SJCRH30 (cell line): ENCODE results near the gene TENT5C. TPM values are rescaled to one million over a fixed set of nuclear protein-coding genes. Genes with fewer than 3 reads are reported as not detected.

Experiments used
- DNase-seq, 2 experiments: peaks; one replicate each; pipeline ENCODE4 v3.0.0-alpha.2; 2015 to 2020
- H3K27ac ChIP-seq: fragments of 250-450 bp; sonication (Bioruptor Pico); 2 replicates; pipeline ENCODE4 v1.5.1; 2020; ENCODE audit warnings: mild to moderate bottlenecking, moderate library complexity
- H3K27me3 ChIP-seq: fragments of 250-450 bp; sonication (Bioruptor Pico); 2 replicates; pipeline ENCODE4 v1.5.1; 2020; ENCODE audit warnings: mild to moderate bottlenecking, moderate library complexity
- H3K36me3 ChIP-seq: fragments of 250-450 bp; sonication (Bioruptor Pico); 2 replicates; pipeline ENCODE4 v1.5.1; 2020; ENCODE audit warnings: mild to moderate bottlenecking, moderate library complexity
- H3K4me1 ChIP-seq: fragments of 250-450 bp; sonication (Bioruptor Pico); 2 replicates; pipeline ENCODE4 v1.5.1; 2020; ENCODE audit warnings: mild to moderate bottlenecking, moderate library complexity
- H3K4me3 ChIP-seq: fragments of 250-450 bp; sonication (Bioruptor Pico); 2 replicates; pipeline ENCODE4 v1.5.1; 2020; ENCODE audit warnings: mild to moderate bottlenecking, moderate library complexity
- H3K9me3 ChIP-seq: fragments of 250-450 bp; sonication (Bioruptor Pico); replicated peaks from 2 replicates; pipeline ENCODE4 v1.5.1; 2020; ENCODE audit warnings: mild to moderate bottlenecking, moderate library complexity
- total RNA-seq: library from RNA; depleted of rRNA; stranded (reverse); fragments of >200 nt; shearing (Covaris generic); gene quantifications from 2 replicates; pipeline ENCODE4 v1.2.3, GENCODE V29; 2014

The TENT5C gene
- total RNA-seq, 1 experiment from 2014 or later = 0.79 TPM

- Histone ChIP-seq H3K4me1 (no peaks in the 10 kb centered on the region), H3K4me3 (no peak overlapping the region), H3K27me3 (no peaks in the 10 kb centered on the region), H3K9me3 (no peaks in the 10 kb centered on the region), H3K36me3 (no peaks in the 10 kb centered on the region), H3K27ac (no peak overlapping the region)
- DNase-seq = no peak
These were observed 9.7 kb upstream of the TENT5C start for GRCh38 chr1:117596023-117596720.

GRCh38 chr1:117598489-117598888 is 7.4 kb upstream of the TENT5C start:
- DNase-seq = no peak
- Histone ChIP-seq H3K27me3 (no peaks in the 10 kb centered on the region), H3K9me3 (no peaks in the 10 kb centered on the region), H3K27ac (no peak overlapping the region), H3K4me1 (no peaks in the 10 kb centered on the region), H3K36me3 (no peaks in the 10 kb centered on the region), H3K4me3 (no peak overlapping the region)

- Histone ChIP-seq H3K27me3 (no peaks in the 10 kb centered on the region), H3K9me3 (no peaks in the 10 kb centered on the region), H3K36me3 (no peaks in the 10 kb centered on the region), H3K27ac (no peak overlapping the region), H3K4me1 (no peaks in the 10 kb centered on the region), H3K4me3 (no peak overlapping the region)
- no peak for DNase-seq
These were observed 6.3 kb upstream of the TENT5C start for GRCh38 chr1:117599286-117600221.

GRCh38 chr1:117600325-117600943 is 5.4 kb upstream of the TENT5C start:
- H3K4me1 ChIP-seq = no peaks in the 10 kb centered on the region
- H3K9me3 ChIP-seq = no peaks in the 10 kb centered on the region
- H3K27me3 ChIP-seq = 0 out of 2 replicates have a peak, but pooled peaks cover 2% of the 10 kb centered on the region
- no peaks in the 10 kb centered on the region for H3K36me3 ChIP-seq
- H3K27ac ChIP-seq = no peak overlapping the region
- no peak overlapping the region for H3K4me3 ChIP-seq
- no peak for DNase-seq

GRCh38 chr1:117600966-117601365 is 4.9 kb upstream of the TENT5C start:
- no peak for DNase-seq
- no peaks in the 10 kb centered on the region for H3K36me3 ChIP-seq
- H3K4me1 ChIP-seq = no peaks in the 10 kb centered on the region
- H3K27me3 ChIP-seq = 0 out of 2 replicates have a peak, but pooled peaks cover 2% of the 10 kb centered on the region
- no peak overlapping the region for H3K27ac ChIP-seq
- H3K4me3 ChIP-seq = no peak overlapping the region
- no peaks in the 10 kb centered on the region for H3K9me3 ChIP-seq

GRCh38 chr1:117602862-117603261 is 3.0 kb upstream of the TENT5C start:
- Histone ChIP-seq H3K27me3 (0 out of 2 replicates have a peak, but pooled peaks cover 2% of the 10 kb centered on the region), H3K9me3 (no peaks in the 10 kb centered on the region)

GRCh38 chr1:117605164-117605773 is 579 bp upstream of the TENT5C start:
- DNase-seq = peak in 1 of 2 experiments; percentile 21
- H3K4me3 ChIP-seq = peak overlapping the region; percentile 64
- H3K9me3 ChIP-seq = no peaks in the 10 kb centered on the region
- H3K36me3 ChIP-seq = no peaks in the 10 kb centered on the region
- no peak overlapping the region for H3K27ac ChIP-seq
- H3K4me1 ChIP-seq = no peaks in the 10 kb centered on the region
- 0 out of 2 replicates have a peak, but pooled peaks cover 2% of the 10 kb centered on the region for H3K27me3 ChIP-seq

More at GRCh38 chr1:117602862-117603261, 3.0 kb upstream of the TENT5C start:
- no peaks in the 10 kb centered on the region for H3K36me3 ChIP-seq
- H3K27ac ChIP-seq = no peak overlapping the region
- H3K4me1 ChIP-seq = no peaks in the 10 kb centered on the region
- no peak for DNase-seq
- no peak overlapping the region for H3K4me3 ChIP-seq

- H3K27me3 ChIP-seq = 0 out of 2 replicates have a peak, but pooled peaks cover 2% of the 10 kb centered on the region
- peak overlapping the region; percentile 64 for H3K4me3 ChIP-seq
- DNase-seq = peak in 1 of 2 experiments; percentile 10
- H3K36me3 ChIP-seq = no peaks in the 10 kb centered on the region
- no peaks in the 10 kb centered on the region for H3K4me1 ChIP-seq
- H3K27ac ChIP-seq = no peak overlapping the region
- H3K9me3 ChIP-seq = no peaks in the 10 kb centered on the region
These were observed 992 bp downstream of the TENT5C start for GRCh38 chr1:117606649-117607430.

- H3K36me3 ChIP-seq = no peaks in the 10 kb centered on the region
- H3K27ac ChIP-seq = no peak overlapping the region
- 0 out of 2 replicates have a peak, but pooled peaks cover 2% of the 10 kb centered on the region for H3K27me3 ChIP-seq
- H3K4me1 ChIP-seq = 0 out of 2 replicates have a peak, but pooled peaks cover under 1% of the 10 kb centered on the region
- no peak overlapping the region for H3K4me3 ChIP-seq
- H3K9me3 ChIP-seq = no peaks in the 10 kb centered on the region
- DNase-seq = no peak
These were observed 1.6 kb downstream of the TENT5C start for GRCh38 chr1:117607471-117607870.

GRCh38 chr1:117608115-117608615 is 2.3 kb downstream of the TENT5C start:
- H3K27ac ChIP-seq = no peak overlapping the region
- DNase-seq = no peak
- no peaks in the 10 kb centered on the region for H3K9me3 ChIP-seq
- 0 out of 2 replicates have a peak, but pooled peaks cover 2% of the 10 kb centered on the region for H3K27me3 ChIP-seq
- no peaks in the 10 kb centered on the region for H3K36me3 ChIP-seq
- 0 out of 2 replicates have a peak, but pooled peaks cover 4% of the 10 kb centered on the region for H3K4me1 ChIP-seq
- no peak overlapping the region for H3K4me3 ChIP-seq

- Histone ChIP-seq H3K4me3 (no peak overlapping the region), H3K9me3 (no peaks in the 10 kb centered on the region), H3K4me1 (0 out of 2 replicates have a peak, but pooled peaks cover 4% of the 10 kb centered on the region), H3K27me3 (0 out of 2 replicates have a peak, but pooled peaks cover 2% of the 10 kb centered on the region), H3K27ac (no peak overlapping the region), H3K36me3 (no peaks in the 10 kb centered on the region)
- DNase-seq = no peak
These were observed 2.9 kb downstream of the TENT5C start for GRCh38 chr1:117608758-117609157.

- no peak for DNase-seq
- Histone ChIP-seq H3K36me3 (no peaks in the 10 kb centered on the region), H3K27me3 (0 out of 2 replicates have a peak, but pooled peaks cover 2% of the 10 kb centered on the region), H3K4me1 (0 out of 2 replicates have a peak, but pooled peaks cover 4% of the 10 kb centered on the region), H3K27ac (no peak overlapping the region), H3K9me3 (no peaks in the 10 kb centered on the region), H3K4me3 (no peak overlapping the region)
These were observed 3.6 kb downstream of the TENT5C start for GRCh38 chr1:117609471-117609911.

- Histone ChIP-seq H3K4me3 (no peak overlapping the region), H3K27me3 (no peaks in the 10 kb centered on the region), H3K4me1 (0 out of 2 replicates have a peak, but pooled peaks cover 4% of the 10 kb centered on the region), H3K9me3 (no peaks in the 10 kb centered on the region), H3K36me3 (no peaks in the 10 kb centered on the region), H3K27ac (no peak overlapping the region)
- no peak for DNase-seq
These were observed 4.2 kb downstream of the TENT5C start for GRCh38 chr1:117610036-117610435.
